Left lung (tissue), 10 donors: Measurements from ENCODE around the gene SPSB1. TPM values are rescaled to one million over a fixed set of nuclear protein-coding genes. Genes with fewer than 3 reads are reported as not detected.

Source experiments
- ATAC-seq: fragments of 200-7000 bp; cut with Tn5 transposase; one replicate; pipeline ENCODE4 v1.9.1; 2020; ENCODE audit warnings: moderate library complexity
- DNase-seq, 4 donors: peaks; one replicate each; pipeline ENCODE4 v3.0.0-alpha.2; 2013 to 2020
- H3K27ac ChIP-seq, 2 donors: fragments of 200-600 bp; sonication (generic) in 1 of 2; one replicate each; pipeline versions ENCODE4 v1.5.0 to v1.8.0; 2020 to 2021
- H3K27me3 ChIP-seq, 2 donors: fragments of 200-600 bp; sonication (generic) in 1 of 2; one replicate each; pipeline versions ENCODE4 v1.5.0 to v1.8.0; 2020 to 2021
- H3K36me3 ChIP-seq, 2 donors: fragments of 200-600 bp; sonication (generic) in 1 of 2; one replicate each; pipeline versions ENCODE4 v1.5.0 to v1.8.0; 2020 to 2021
- H3K4me1 ChIP-seq, 2 donors: fragments of 200-600 bp; one replicate each; pipeline ENCODE4 v1.8.0; 2021
- H3K4me3 ChIP-seq, 2 donors: fragments of 200-600 bp; sonication (generic) in 1 of 2; one replicate each; pipeline versions ENCODE4 v1.5.0 to v1.8.0; 2020 to 2021; ENCODE audit warnings: mild to moderate bottlenecking in 1 of 2
- H3K9me3 ChIP-seq, 2 donors: fragments of 200-600 bp; sonication (generic) in 1 of 2; one replicate each; pipeline versions ENCODE4 v1.5.0 to v1.8.0; 2020 to 2021
- CTCF ChIP-seq, 2 donors: fragments of 200-600 bp; sonication (generic) in 1 of 2; IDR thresholded peaks; one replicate each; pipeline versions ENCODE4 v1.5.0 to v1.8.0; 2021; ENCODE audit warnings: antibody characterized with exemption in 2 of 2
- intact Hi-C, 2 donors: fragments of 100-400 bp; cut with DNase I; formaldehyde crosslinking; loops; one replicate each; pipeline versions ENCODE4 v1.11.2 to v1.14.2; 2022
- polyA plus RNA-seq, 6 donors: library from polyadenylated mRNA; unstranded; fragments of 120-200 nt; gene quantifications; one replicate each; pipeline ENCODE4 v1.2.1, GENCODE V29; 2013; ENCODE audit not compliant: insufficient read length in 6 of 6
- total RNA-seq, 2 donors: library from RNA; stranded (reverse); fragmentation: NEBNext Ultra II Directional; extraction: Animal tissue kit (Norgen Biotek cat#: 25700); gene quantifications; one replicate each; pipeline ENCODE4 v1.2.1, GENCODE V29; 2021
- donor health status: DM: no; HTN: yes; CAD: no.
- donor health status: DM: no; HTN: no; CAD: no.

SPSB1 gene
- total and polyA plus RNA-seq, 8 donors: 6.1 to 39.4 (median 7.9) TPM

GRCh38 chr1:9258629-9259028 lies 34.1 kb upstream of the SPSB1 start:
- Histone ChIP-seq H3K27ac (no peak overlapping the region), H3K4me1 (peaks cover 0 to 9% of the 10 kb centered on the region in 2 donors), H3K9me3 (no peaks in the 10 kb centered on the region), H3K4me3 (no peak overlapping the region), H3K27me3 (no peaks in the 10 kb centered on the region), H3K36me3 (peaks cover 0 to 28% of the 10 kb centered on the region in 2 donors)
- TF ChIP-seq CTCF (IDR thresholded peaks at IDR 0.05): no peak
- intact Hi-C loops: no loop called here
- no peak for ATAC-seq
- no peak for DNase-seq

DNA sequence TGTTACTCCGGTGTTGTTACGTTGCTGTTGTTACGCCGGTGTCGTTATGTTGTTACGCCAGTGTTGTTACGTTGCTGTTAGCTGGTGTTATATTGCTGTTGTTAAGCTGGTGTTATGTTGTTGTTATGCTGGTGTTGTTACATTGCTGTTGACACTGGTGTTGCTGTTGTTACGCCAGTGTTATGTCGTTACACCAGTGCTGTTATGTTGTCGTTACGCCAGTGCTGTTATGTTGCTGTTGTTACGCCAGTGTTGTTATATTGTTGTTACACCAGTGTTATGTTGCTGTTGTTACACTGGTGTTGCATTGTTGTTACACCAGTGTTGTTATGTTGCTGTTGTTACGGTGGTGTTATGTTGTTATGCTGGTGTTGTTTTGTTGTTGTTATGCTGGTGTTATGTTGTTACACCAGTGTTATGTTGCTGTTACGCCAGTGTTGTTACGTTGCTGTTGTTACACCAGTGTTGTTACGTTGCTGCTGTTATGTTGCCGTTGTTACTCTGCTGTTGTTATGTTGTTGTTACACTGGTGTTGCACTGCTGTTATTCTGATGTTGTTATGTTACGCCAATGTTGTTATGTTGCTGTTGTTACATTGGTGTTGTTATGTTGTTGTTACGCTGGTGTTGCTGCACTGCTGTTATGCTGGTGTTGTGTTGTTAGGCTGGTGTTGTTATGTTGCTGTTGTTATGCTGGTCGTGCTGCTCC lies 32.5 kb upstream of the SPSB1 start:
- intact Hi-C loops: no loop called here
- H3K9me3 ChIP-seq: no peaks in the 10 kb centered on the region
- no peaks in the 10 kb centered on the region for H3K27me3 ChIP-seq
- H3K36me3 ChIP-seq: peaks cover 0 to 44% of the 10 kb centered on the region in 2 donors
- TF ChIP-seq CTCF (IDR thresholded peaks at IDR 0.05): no peak
- no peak for DNase-seq
- ATAC-seq: no peak
- no peak overlapping the region for H3K27ac ChIP-seq
- peaks cover 0 to 4% of the 10 kb centered on the region in 2 donors for H3K4me1 ChIP-seq
- H3K4me3 ChIP-seq: no peak overlapping the region

DNA sequence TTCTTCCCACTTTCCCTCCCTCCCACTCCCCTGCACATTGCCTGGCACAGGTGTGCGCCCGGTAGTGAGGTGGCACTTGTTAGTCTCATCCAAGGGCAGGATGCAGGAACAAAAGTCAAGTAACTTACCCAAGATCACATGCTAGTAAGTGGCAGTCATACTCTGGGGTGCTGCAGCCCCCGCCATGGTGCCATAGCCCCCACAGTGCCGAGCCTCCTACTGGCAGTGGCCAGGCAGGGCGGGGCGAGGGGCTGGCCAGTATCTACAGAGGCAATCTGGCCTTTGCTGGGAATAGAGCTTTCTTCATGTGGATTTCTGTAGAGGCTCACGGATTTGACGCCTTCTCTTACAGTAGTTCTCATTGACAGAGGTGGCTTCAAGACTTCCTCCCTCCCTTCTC lies 31.2 kb upstream of the SPSB1 start:
- intact Hi-C loops: no loop called here
- DNase-seq (no peak), ATAC-seq (no peak)
- no peak for TF ChIP-seq CTCF (IDR thresholded peaks at IDR 0.05)
- H3K9me3 ChIP-seq: no peaks in the 10 kb centered on the region
- no peaks in the 10 kb centered on the region for H3K27me3 ChIP-seq
- peaks cover 0 to 50% of the 10 kb centered on the region in 2 donors for H3K36me3 ChIP-seq
- H3K4me1 ChIP-seq: no peaks in the 10 kb centered on the region
- no peak overlapping the region for H3K27ac ChIP-seq
- H3K4me3 ChIP-seq: no peak overlapping the region

DNA sequence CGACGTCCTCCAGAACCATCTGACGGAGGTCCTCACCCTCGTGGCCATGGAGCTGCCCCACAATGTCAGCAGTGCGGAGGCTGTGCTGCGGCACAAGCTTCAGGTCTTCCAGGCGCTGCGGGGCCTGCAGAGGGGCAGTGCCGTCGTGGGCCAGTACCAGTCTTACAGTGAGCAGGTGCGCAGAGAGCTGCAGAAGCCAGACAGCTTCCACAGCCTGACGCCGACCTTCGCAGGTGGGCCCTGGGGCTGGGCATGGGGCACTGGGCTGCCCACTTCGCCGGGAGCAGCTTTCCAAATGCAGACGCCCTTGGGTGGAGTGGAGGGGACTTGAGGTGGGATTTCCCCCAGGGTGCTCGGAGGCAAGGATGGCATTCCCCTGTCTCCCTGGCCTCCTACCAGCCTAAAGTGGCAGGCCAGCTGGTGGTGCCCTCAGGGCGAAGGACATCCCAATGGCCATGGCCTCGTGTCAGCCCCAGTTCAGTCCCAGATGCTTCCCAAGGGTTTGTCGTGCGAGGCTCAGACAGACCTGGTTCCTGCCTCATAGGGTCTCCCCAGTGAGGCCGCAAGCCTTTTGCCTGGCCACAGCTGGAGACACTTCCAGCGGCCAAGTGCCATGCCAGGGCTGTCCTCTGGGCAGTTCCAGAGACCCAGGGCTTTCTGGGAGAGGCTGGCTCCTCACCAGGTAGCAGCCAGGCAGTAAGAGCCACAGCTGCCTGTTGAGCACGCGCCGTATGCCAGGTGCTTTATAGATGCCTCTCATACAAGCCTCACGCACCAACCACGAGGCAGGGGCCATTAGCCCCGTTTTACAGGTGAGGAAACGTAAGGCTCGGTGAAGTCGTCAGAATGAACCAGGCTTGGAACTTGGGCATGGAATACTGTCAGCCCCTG lies 30.4 kb upstream of the SPSB1 start:
- intact Hi-C loops: no loop called here
- H3K36me3 ChIP-seq: peaks cover 0 to 49% of the 10 kb centered on the region in 2 donors

More for the DNA sequence above, 30.4 kb upstream of the SPSB1 start:
- no peak for TF ChIP-seq CTCF (IDR thresholded peaks at IDR 0.05)
- DNase-seq: no peak
- H3K9me3 ChIP-seq: no peaks in the 10 kb centered on the region
- ATAC-seq: no peak
- H3K4me3 ChIP-seq: no peak overlapping the region
- H3K27ac ChIP-seq: no peak overlapping the region
- H3K27me3 ChIP-seq: no peaks in the 10 kb centered on the region
- H3K4me1 ChIP-seq: no peaks in the 10 kb centered on the region
